GM12878 (cell line): Measurements from ENCODE around the gene DCAF17. TPM values are rescaled to one million over a fixed set of nuclear protein-coding genes. Genes with fewer than 3 reads are reported as not detected.

Experiments
- ATAC-seq: fragments of 200-7000 bp; cut with Tn5 transposase; 3 replicates; pipeline ENCODE4 v1.9.1; 2020; ENCODE audit warnings: mild to moderate bottlenecking, moderate library complexity
- BruUV-seq: library from RNA; stranded (reverse); fragments of 400-500 nt; replicated peaks from 2 replicates; lab custom pipeline; 2021; lab: Mats Ljungman, UMichigan
- CTCF ChIA-PET: fragments of 300-600 bp; sonication (Branson Sonifier 250); formaldehyde crosslinking; extraction: SDS; loops from one replicate; lab custom pipeline; 2021; ENCODE audit warnings: inconsistent platforms; lab: Yijun Ruan, JAX
- POLR2A ChIA-PET: fragments of 350-600 bp; formaldehyde crosslinking; extraction: SDS; loops from one replicate; lab custom pipeline; 2021; ENCODE audit warnings: inconsistent platforms; lab: Charles Lee
- RAD21 ChIA-PET: fragments of 300-600 bp; sonication (Branson Sonifier 250); formaldehyde crosslinking; loops from one replicate; lab custom pipeline; 2023; ENCODE audit warnings: antibody characterized with exemption; ENCODE audit not compliant: unreplicated experiment; lab: Charles Lee
- SMC1A ChIA-PET: fragments of 300-600 bp; sonication (Branson Sonifier 250); formaldehyde crosslinking; loops from one replicate; lab custom pipeline; 2023; ENCODE audit not compliant: unreplicated experiment, uncharacterized antibody; lab: Charles Lee
- DNase-seq: peaks from one replicate; pipeline ENCODE4 v3.0.0-alpha.2; 2011; ENCODE audit warnings: low read depth, low spot score
- FAIRE-seq: peaks from 3 replicates; lab custom pipeline; 2011; peaks lifted over from hg19 to GRCh38; lab: Jason Lieb, UNC
- H2AFZ ChIP-seq: 2 replicates; pipeline ENCODE4 v1.6.0; 2011; ENCODE audit warnings: low read depth, low read length, control low read depth; ENCODE audit not compliant: control insufficient read depth
- H3K27ac ChIP-seq: 2 replicates; pipeline ENCODE4 v1.5.1; 2011; ENCODE audit warnings: control low read depth; ENCODE audit not compliant: control insufficient read depth, insufficient read depth
- H3K27me3 ChIP-seq, 2 experiments: replicated peaks in 1 of 2; 2 replicates each; pipeline versions ENCODE4 v1.6.0 to v1.6.1; 2011; ENCODE audit warnings: low read length in 1 of 2; ENCODE audit not compliant: control insufficient read depth in 2 of 2, insufficient read depth in 2 of 2
- H3K36me3 ChIP-seq, 2 experiments: 2 replicates each; pipeline ENCODE4 v1.5.1; 2011; ENCODE audit warnings: low read length in 1 of 2; ENCODE audit not compliant: control insufficient read depth in 2 of 2, insufficient read depth in 2 of 2
- H3K4me1 ChIP-seq: 2 replicates; pipeline ENCODE4 v1.6.1; 2011; ENCODE audit warnings: mild to moderate bottlenecking, low read length, moderate library complexity, mixed read lengths; ENCODE audit not compliant: control insufficient read depth, insufficient read depth
- H3K4me2 ChIP-seq: 2 replicates; pipeline ENCODE4 v1.6.0; 2011; ENCODE audit warnings: control low read depth; ENCODE audit not compliant: control insufficient read depth, insufficient read depth
- H3K4me3 ChIP-seq: fragments of 200-600 bp; sonication (generic); 2 replicates; pipeline ENCODE4 v1.5.1; 2016
- H3K79me2 ChIP-seq: 2 replicates; pipeline ENCODE4 v1.6.0; 2011; ENCODE audit warnings: low read length; ENCODE audit not compliant: control insufficient read depth, insufficient read depth
- H3K9ac ChIP-seq: 2 replicates; pipeline ENCODE4 v1.8.0; 2011; ENCODE audit warnings: low read length, control low read depth, mixed read lengths; ENCODE audit not compliant: control insufficient read depth, insufficient read depth
- H3K9me3 ChIP-seq: replicated peaks from 3 replicates; pipeline ENCODE4 v1.5.1; 2011; ENCODE audit warnings: mild to moderate bottlenecking, low read length; ENCODE audit not compliant: control insufficient read depth, insufficient read depth
- H4K20me1 ChIP-seq: 2 replicates; pipeline ENCODE4 v1.6.0; 2011; ENCODE audit not compliant: control insufficient read depth, insufficient read depth
- BACH1 ChIP-seq: fragments of 450-650 bp; IDR thresholded peaks from 2 replicates; pipeline ENCODE4 v1.6.1; 2017; ENCODE audit warnings: mild to moderate bottlenecking, borderline replicate concordance
- E2F8 ChIP-seq: fragments of 450-650 bp; IDR thresholded peaks from 2 replicates; pipeline ENCODE4 v1.6.1; 2018; ENCODE audit warnings: mild to moderate bottlenecking, low read depth, moderate library complexity; ENCODE audit not compliant: partially characterized antibody
- EZH2 ChIP-seq: IDR thresholded peaks from 2 replicates; pipeline ENCODE4 v1.6.1; 2012; ENCODE audit warnings: low read depth, mild to moderate bottlenecking, control low read depth, inconsistent platforms, low read length, borderline replicate concordance; ENCODE audit not compliant: control insufficient read depth
- JUNB ChIP-seq: IDR thresholded peaks from 2 replicates; pipeline ENCODE4 v1.6.1; 2016; ENCODE audit warnings: antibody characterized with exemption, mild to moderate bottlenecking
- MXI1 ChIP-seq: fragments of 150-350 bp; IDR thresholded peaks from 2 replicates; pipeline ENCODE4 v1.6.1; 2011; ENCODE audit warnings: low read depth, mild to moderate bottlenecking, inconsistent platforms, low read length, improper control_type of control experiment
- MYC ChIP-seq: IDR thresholded peaks from 2 replicates; pipeline ENCODE4 v1.6.1; 2011; ENCODE audit warnings: mild to moderate bottlenecking, low read length, moderate library complexity, inconsistent platforms; ENCODE audit not compliant: insufficient read depth, insufficient replicate concordance, insufficient read length, severe bottlenecking
- NR2F1 ChIP-seq: fragments of 450-650 bp; conservative IDR thresholded peaks from 2 replicates; pipeline ENCODE4 v1.6.1; 2017; ENCODE audit warnings: mild to moderate bottlenecking
- SREBF2 ChIP-seq: IDR thresholded peaks from 2 replicates; pipeline ENCODE4 v1.6.1; 2012; ENCODE audit warnings: mild to moderate bottlenecking, low read length
- TARDBP ChIP-seq: IDR thresholded peaks from 2 replicates; pipeline ENCODE4 v1.6.1; 2016; ENCODE audit warnings: borderline replicate concordance
- TCF7 ChIP-seq: IDR thresholded peaks from 2 replicates; pipeline ENCODE4 v1.6.1; 2014; ENCODE audit warnings: antibody characterized with exemption, borderline replicate concordance
- ZBTB40 ChIP-seq: fragments of 450-650 bp; IDR thresholded peaks from 2 replicates; pipeline ENCODE4 v1.6.1; 2016; ENCODE audit warnings: mild to moderate bottlenecking, moderate library complexity, borderline replicate concordance
- ZNF207 ChIP-seq: fragments of 450-650 bp; IDR thresholded peaks from 2 replicates; pipeline ENCODE4 v1.6.1; 2014; ENCODE audit warnings: antibody characterized with exemption, mild to moderate bottlenecking, borderline replicate concordance
- whole genome bisulfite sequencing: methylation state at CpG from one replicate; pipeline ENCODE4 v1.1.6; 2016; ENCODE audit warnings: low lambda C conversion rate; ENCODE audit not compliant: insufficient replicate concordance, insufficient coverage; ENCODE audit errors: missing lambda C conversion rate; 5-methylcytosine and 5-hydroxymethylcytosine counted together
- in situ Hi-C: fragments of 300-500 bp; cut with MboI; formaldehyde crosslinking; loops from 9 replicates; pipeline ENCODE4 v1.14.3; 2018; ENCODE audit warnings: mixed read lengths
- intact Hi-C: fragments of 100-400 bp; cut with micrococcal nuclease; formaldehyde crosslinking; loops from one replicate; pipeline ENCODE4 v1.14.2; 2022; ENCODE audit not compliant: unreplicated experiment
- polyA plus RNA-seq, 11 experiments: library from polyadenylated mRNA; depleted of rRNA in 4 of 11; unstranded in 6 of 11; stranded (reverse) in 5 of 11; fragments of >200 nt; fragmentation: Nextera tagmentation in 4 of 11; fragmentation: Illumina TruSeq in 1 of 11; extraction: Ambion mirVana in 4 of 11; extraction: Trizol in 1 of 11; gene quantifications; 1 replicate in 1 of 11; 2 replicates in 10 of 11; pipeline versions ENCODE4 v1.2.1 to v1.2.3, GENCODE V29; 2011 to 2016; ENCODE audit warnings: inconsistent platforms in 2 of 11, missing spikeins in 2 of 11, low read depth in 1 of 11
- total RNA-seq, 4 experiments: library from RNA; depleted of rRNA in 3 of 4; stranded (reverse); fragments of >200 nt in 3 of 4; fragmentation: Illumina TruSeq in 1 of 4; extraction: Trizol in 1 of 4; gene quantifications; 2 replicates each; pipeline versions ENCODE4 v1.2.1 to v1.2.3, GENCODE V29; 2013 to 2021
- TF ChIP-seq, protein P1 (sequence below): fragments of 450-650 bp; IDR thresholded peaks from 2 replicates; pipeline ENCODE4 v1.6.1; 2016; ENCODE audit warnings: mild to moderate bottlenecking

Gene DCAF17
- total and polyA plus RNA-seq, 10 of the 15 experiments (the other 5 are each of a cell fraction or from before 2014, with no cell fraction given), result 5.2 to 32.9 (median 23.4) TPM

DNA sequence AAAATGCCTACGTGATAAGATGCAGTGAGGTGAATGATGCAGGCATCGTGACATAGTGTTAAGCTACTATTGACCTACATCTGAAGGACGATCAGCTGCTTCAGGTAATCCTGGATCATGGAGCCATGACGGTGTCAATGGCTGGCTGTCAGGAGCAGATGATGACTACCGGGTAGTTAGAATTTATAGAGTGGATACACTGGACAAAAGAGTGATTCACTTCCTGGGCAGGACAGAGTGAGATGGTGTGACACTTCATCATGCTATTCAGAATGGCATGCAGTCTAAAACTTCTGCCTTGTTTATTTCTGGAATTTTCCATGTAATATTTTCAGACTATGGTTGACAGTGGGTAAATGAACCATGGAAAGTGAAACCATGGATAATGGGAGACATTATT lies 29.8 kb upstream of the DCAF17 start:
- SMC1A ChIA-PET, result interaction anchor here (0.6 to 8.3 kb wide), 4 partner anchors 9 to 602 kb away, joined by 3 to 273 read pairs (median 36); no protein-coding TSS in a partner anchor
- RAD21 ChIA-PET, result no interaction called here
- no peak for TF ChIP-seq JUNB
- TF ChIP-seq, protein P1, sequence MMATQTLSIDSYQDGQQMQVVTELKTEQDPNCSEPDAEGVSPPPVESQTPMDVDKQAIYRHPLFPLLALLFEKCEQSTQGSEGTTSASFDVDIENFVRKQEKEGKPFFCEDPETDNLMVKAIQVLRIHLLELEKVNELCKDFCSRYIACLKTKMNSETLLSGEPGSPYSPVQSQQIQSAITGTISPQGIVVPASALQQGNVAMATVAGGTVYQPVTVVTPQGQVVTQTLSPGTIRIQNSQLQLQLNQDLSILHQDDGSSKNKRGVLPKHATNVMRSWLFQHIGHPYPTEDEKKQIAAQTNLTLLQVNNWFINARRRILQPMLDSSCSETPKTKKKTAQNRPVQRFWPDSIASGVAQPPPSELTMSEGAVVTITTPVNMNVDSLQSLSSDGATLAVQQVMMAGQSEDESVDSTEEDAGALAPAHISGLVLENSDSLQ, result no peak
- no peak for TF ChIP-seq NR2F1
- TF ChIP-seq E2F8, result no peak
- no peak for TF ChIP-seq BACH1
- TF ChIP-seq TARDBP, result no peak
- TF ChIP-seq TCF7, result no peak
- no peak for TF ChIP-seq EZH2
- no peak for TF ChIP-seq ZNF207
- TF ChIP-seq MXI1, result no peak
- no peak for TF ChIP-seq ZBTB40
- no peak for TF ChIP-seq MYC
- TF ChIP-seq SREBF2, result no peak

More for the DNA sequence above, 29.8 kb upstream of the DCAF17 start:
- Histone ChIP-seq H4K20me1 (no peaks in the 10 kb centered on the region), H3K4me1 (peaks cover 44% of the 10 kb centered on the region), H3K36me3 (peaks cover 0 to 7% of the 10 kb centered on the region in 2 experiments; a peak in 3 of 4 replicates), H3K79me2 (peaks cover 61% of the 10 kb centered on the region), H3K4me3 (no peak overlapping the region), H2AFZ (no peak overlapping the region), H3K9ac (no peak overlapping the region), H3K4me2 (no peak overlapping the region), H3K27me3 (no peaks in the 10 kb centered on the region), H3K27ac (no peak overlapping the region), H3K9me3 (peaks cover 26% of the 10 kb centered on the region)
- 99% methylated on average over 5 of the region's 5 CpGs for WGBS
- in situ Hi-C loops (no loop called here), intact Hi-C loops (no loop called here)
- ChIA-PET POLR2A (no interaction called here), CTCF (interaction anchor here (3.2 kb wide), 1 partner anchor 8 kb away, joined by 13 read pairs; no protein-coding TSS in a partner anchor)
- FAIRE-seq (no peak), ATAC-seq (no peak), DNase-seq (no peak)
- BruUV-seq, result no TSS peak
